ES-I3 (cell line): ENCODE measurements around the gene TCF7L1.
"Not testable (repeated sequence)": the region's sequence is repeated elsewhere in the genome, so short reads cannot be mapped to it uniquely, and the experiment has no call there.

Experiments used
- H3K36me3 ChIP-seq: 2 replicates; pipeline ENCODE4 v1.6.1; 2013; ENCODE audit warnings: mild to moderate bottlenecking, low read length, control low read depth, moderate library complexity; ENCODE audit not compliant: insufficient read depth
- H3K4me1 ChIP-seq: 2 replicates; pipeline ENCODE4 v1.6.1; 2013; ENCODE audit warnings: mild to moderate bottlenecking, control low read depth, low read length; ENCODE audit not compliant: insufficient read depth
- H3K9ac ChIP-seq: 2 replicates; pipeline ENCODE4 v1.6.1; 2013; ENCODE audit warnings: low read depth, mild to moderate bottlenecking, low read length, moderate library complexity
- H3K9me3 ChIP-seq: 2 replicates; pipeline ENCODE4 v1.6.1; 2013; ENCODE audit warnings: mild to moderate bottlenecking, low read length, moderate library complexity; ENCODE audit not compliant: control insufficient read depth, insufficient read depth

Gene TCF7L1

DNA sequence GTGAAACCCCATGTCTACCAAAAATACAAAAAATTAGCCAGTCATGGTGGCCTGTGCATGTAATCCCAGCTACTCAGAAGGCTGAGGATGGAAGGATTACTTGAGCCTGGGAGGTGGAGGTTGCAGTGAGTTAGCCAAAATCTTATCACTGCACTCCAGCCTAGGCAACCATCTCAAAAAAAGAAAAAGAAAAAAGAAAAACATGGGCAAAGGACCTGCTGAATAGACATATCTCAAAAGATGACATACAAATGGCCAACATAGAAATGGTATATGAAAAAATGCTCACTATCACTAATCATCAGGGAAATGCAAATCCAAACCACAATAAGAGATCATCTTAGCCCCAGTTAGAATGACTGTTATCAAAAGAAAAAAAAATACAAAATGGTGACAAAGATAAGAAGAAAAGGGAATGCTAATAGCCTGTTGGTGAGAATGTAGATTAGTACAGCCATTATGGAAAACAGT is 196.0 kb downstream of the TCF7L1 start:
- Histone ChIP-seq H3K9ac (no peak overlapping the region), H3K4me1 (0 out of 2 replicates have a peak, but pooled peaks cover 5% of the 10 kb centered on the region), H3K36me3 (no peaks in the 10 kb centered on the region), H3K9me3 (no peaks in the 10 kb centered on the region)

DNA sequence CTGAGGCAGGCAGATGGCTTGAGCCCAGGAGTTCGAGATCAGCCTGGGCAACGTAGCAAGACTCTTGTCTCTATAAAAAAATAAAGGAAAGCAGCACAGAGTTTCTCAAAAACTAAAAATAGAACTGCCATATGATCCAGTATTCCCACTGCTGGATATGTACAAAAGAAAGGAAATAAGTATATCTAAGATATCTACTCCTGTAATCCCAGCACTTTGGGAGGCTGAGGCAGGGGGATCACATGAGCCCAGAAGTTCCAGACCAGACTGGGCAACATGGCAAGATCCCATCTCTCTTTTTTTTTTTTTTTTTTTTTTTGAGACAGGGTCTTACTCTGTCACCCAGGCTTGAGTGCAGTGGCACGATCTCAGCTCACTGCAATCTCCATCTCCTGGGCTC is 196.5 kb downstream of the TCF7L1 start:
- not testable (repeated sequence) for H3K9ac ChIP-seq, H3K4me1 ChIP-seq, H3K9me3 ChIP-seq, H3K36me3 ChIP-seq

- no peaks in the 10 kb centered on the region for H3K36me3 ChIP-seq
- H3K9me3 ChIP-seq = no peaks in the 10 kb centered on the region
- 0 out of 2 replicates have a peak, but pooled peaks cover 1% of the 10 kb centered on the region for H3K4me1 ChIP-seq
- no peak overlapping the region for H3K9ac ChIP-seq
Measured at GRCh38 chr2:85330839-85331636, 197.8 kb downstream of the TCF7L1 start.

- not testable (repeated sequence) for H3K4me1 ChIP-seq, H3K36me3 ChIP-seq, H3K9ac ChIP-seq, H3K9me3 ChIP-seq
Measured at GRCh38 chr2:85333877-85334276, 200.7 kb downstream of the TCF7L1 start.

GRCh38 chr2:85334928-85335327 is 201.7 kb downstream of the TCF7L1 start:
- Histone ChIP-seq H3K9ac (no peak overlapping the region), H3K4me1 (no peaks in the 10 kb centered on the region), H3K36me3 (no peaks in the 10 kb centered on the region), H3K9me3 (no peaks in the 10 kb centered on the region)

DNA sequence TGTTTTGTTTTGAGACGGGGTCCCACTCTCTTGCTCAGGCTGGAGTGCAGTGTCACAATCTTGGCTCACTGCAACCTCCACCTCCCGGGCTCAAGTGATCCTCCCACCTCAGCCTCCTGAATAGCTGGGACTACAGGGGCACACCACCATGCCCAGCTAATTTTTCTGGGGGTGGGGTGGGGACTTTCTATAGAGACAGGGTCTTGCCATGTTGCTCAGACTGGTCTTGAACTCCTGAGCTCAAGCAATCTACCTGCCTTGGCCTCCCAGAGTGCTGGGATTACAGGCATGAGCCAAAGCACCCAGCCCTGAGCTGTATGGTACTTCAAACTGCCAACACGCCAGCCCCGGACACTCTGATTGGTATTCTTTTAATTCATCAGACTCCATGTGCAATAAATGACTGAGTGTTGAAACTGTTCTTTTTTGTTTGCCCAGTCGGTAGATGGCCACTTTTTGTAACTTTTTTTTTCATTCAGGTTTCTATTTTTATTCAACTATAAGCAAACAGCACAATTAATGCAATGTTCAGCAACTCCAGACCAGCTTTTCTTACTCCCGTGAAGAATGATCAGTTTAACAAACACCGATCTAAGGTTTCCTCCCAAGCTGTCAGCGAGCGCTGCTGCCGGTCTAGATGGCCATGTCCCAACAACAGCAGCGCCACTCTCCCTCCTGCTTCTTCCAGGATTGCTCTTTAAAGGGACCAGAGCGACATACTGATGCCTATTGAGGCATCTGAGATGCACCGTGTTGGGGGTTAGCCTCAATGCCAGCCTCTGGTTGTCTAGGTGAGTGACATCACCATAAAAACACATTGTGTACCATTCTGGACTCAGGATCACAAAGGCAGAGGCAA is 207.1 kb downstream of the TCF7L1 start:
- Histone ChIP-seq H3K4me1 (no peaks in the 10 kb centered on the region), H3K36me3 (0 out of 2 replicates have a peak, but pooled peaks cover 3% of the 10 kb centered on the region), H3K9ac (no peak overlapping the region), H3K9me3 (no peaks in the 10 kb centered on the region)

DNA sequence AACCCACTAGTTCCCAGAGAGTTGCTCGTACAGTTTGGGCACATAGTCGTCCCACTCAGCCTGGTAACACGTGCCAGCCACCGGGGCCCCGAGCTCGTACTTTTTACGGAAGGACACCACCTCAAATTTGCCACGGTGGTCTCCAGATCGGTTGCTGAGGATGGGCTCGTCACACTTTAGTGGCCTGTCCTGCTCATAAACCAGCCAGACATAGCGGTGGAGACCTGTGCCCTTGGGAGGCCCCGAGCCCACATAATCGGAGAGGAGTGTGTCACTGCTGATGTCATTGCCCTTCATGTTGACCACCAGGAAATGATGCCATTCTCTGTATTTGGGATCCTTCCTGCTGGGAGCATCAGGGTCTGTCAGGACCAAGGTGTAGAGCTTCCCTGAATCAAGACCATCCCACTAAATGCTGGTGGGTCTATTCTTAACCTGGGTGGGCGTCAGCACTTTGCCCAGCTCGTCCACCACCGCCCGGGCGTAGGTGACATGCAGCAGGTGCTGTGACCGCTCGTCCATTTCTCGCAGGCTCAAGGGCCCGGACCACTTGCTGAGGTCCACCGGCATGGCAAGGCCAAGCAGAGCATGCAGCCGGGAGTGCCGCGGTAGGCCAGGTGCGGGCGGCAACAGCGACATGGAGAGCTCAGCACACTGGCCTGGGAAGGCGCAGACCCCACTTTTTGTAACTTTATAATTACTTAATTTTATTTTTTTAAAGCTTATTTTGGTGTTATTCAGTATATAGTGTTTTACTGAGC is 208.3 kb downstream of the TCF7L1 start:
- H3K4me1 ChIP-seq = no peaks in the 10 kb centered on the region
- H3K36me3 ChIP-seq = peaks cover 6% of the 10 kb centered on the region; the same call in 1 of the 2 replicates
- H3K9me3 ChIP-seq = no peaks in the 10 kb centered on the region
- H3K9ac ChIP-seq = no peak overlapping the region

DNA sequence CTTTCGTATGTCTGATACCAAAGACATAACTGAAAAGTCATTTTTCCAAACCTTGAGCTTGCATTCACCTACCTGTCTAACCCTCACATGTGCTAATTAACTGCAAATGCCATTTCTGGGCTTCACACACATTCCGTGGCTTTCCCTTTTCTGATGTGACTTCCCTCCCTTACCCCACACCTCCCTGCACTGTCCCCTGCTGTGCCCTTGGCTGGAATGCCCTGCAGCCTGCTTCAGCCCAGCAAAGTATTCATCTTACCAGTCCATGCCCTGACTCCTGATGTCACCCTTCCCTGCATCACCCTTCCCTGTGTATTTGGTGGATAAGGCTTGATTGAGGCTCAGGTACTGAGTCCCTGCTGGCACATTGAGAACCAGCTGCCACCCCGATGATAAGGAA is 209.0 kb downstream of the TCF7L1 start:
- no peaks in the 10 kb centered on the region for H3K9me3 ChIP-seq
- H3K36me3 ChIP-seq = peaks cover 6% of the 10 kb centered on the region; the same call in 1 of the 2 replicates
- no peak overlapping the region for H3K9ac ChIP-seq
- no peaks in the 10 kb centered on the region for H3K4me1 ChIP-seq

- not testable (repeated sequence) for H3K9ac ChIP-seq, H3K4me1 ChIP-seq, H3K9me3 ChIP-seq
- H3K36me3 ChIP-seq = peaks cover 12% of the 10 kb centered on the region; the same call in 1 of the 2 replicates
Measured at GRCh38 chr2:85343207-85343895, 210.2 kb downstream of the TCF7L1 start.

GRCh38 chr2:85344356-85344954 is 211.3 kb downstream of the TCF7L1 start:
- H3K36me3 ChIP-seq = peaks cover 12% of the 10 kb centered on the region; the same call in 1 of the 2 replicates
- H3K9ac ChIP-seq = no peak overlapping the region
- no peaks in the 10 kb centered on the region for H3K9me3 ChIP-seq
- no peaks in the 10 kb centered on the region for H3K4me1 ChIP-seq

DNA sequence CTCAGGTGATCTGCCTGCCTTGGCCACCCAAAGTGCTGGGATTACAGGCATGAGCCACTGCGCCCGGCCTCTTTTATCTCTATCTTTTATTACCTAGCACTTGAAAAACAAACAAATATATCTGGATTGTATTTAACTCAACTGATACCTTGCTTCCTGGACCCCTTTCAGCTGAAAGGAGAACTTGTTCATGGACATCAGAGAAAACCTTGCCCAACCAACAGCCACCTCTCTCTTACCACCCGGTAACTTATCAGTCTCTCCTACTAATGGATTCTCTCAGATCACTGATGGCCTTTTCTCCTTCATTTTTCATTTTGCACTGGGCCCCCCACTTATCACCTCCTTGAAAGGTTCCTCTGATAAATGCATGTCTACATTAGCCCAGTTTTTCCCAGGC is 214.4 kb downstream of the TCF7L1 start:
- H3K36me3 ChIP-seq = peaks cover 19% of the 10 kb centered on the region; the same call in 1 of the 2 replicates
- H3K4me1 ChIP-seq = no peaks in the 10 kb centered on the region
- H3K9ac ChIP-seq = no peak overlapping the region
- H3K9me3 ChIP-seq = no peaks in the 10 kb centered on the region

GRCh38 chr2:85353876-85354285 is 220.7 kb downstream of the TCF7L1 start:
- H3K9ac ChIP-seq = peak overlapping the region; percentile 96
- H3K36me3 ChIP-seq = peaks cover 7% of the 10 kb centered on the region; the same call in 1 of the 2 replicates
- 0 out of 2 replicates have a peak, but pooled peaks cover 5% of the 10 kb centered on the region for H3K4me1 ChIP-seq
- no peaks in the 10 kb centered on the region for H3K9me3 ChIP-seq

DNA sequence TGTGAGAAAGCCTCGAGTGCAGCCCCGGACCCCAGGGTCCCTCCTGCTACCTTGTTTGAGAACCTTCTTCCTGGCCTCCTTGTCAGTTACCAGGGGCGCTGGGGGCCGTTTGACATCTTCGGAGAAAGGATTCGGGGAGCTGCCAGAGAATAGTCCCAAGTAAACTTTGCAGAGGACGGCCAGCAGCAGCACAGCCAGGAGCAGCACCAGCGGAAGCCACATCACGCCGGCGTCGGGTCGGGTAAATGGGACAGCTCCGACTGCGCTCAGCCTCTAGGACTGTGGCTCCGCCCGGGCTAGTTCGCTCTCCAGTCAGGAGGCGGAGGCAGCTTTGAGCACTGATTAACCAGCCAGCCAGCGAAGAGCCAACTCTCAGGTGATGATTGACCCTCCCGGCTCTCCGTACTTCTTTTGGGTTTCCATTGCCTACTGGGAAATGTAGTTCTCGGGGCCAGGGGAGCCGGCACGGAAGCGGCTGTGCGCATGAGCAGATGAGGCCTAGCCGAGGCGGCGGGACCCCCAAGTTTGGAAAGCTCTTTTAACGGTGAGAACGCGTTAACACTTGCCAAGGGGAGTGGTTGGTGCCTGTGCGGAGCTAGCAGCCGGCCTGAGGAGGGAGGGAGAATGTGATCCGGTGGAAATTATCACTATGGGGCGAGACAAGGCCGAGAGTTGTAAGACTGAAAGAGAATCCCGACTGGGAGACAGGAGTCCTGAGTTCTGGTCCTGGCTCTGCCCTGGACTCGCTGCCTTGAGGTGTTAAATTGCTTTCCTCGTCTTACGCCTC is 221.3 kb downstream of the TCF7L1 start, which contains the start of the genes ELMOD3 and RETSAT:
TSS of gene ELMOD3 (plus strand) at position 484 of the 787 bp plus-strand sequence. CDS start 2,430 bp downstream, outside the sequence.
TSS of gene RETSAT (minus strand) at position 243 of the 787 bp plus-strand sequence. CDS start at position 222, 21 bp downstream.
- Histone ChIP-seq H3K36me3 (peaks cover 7% of the 10 kb centered on the region; the same call in 1 of the 2 replicates), H3K9ac (peak within 1 kb of the TSS; percentile 96), H3K9me3 (no peaks in the 10 kb centered on the region), H3K4me1 (0 out of 2 replicates have a peak, but pooled peaks cover 5% of the 10 kb centered on the region)
